GM18867 (cell line): ENCODE data around the gene SLC17A3.

ENCODE experiments used
- ATAC-seq: cut with Tn5 transposase; IDR thresholded peaks from one replicate; pipeline ENCODE4 v1.9.1; 2021; ENCODE audit warnings: mild to moderate bottlenecking, moderate library complexity; ENCODE audit not compliant: unreplicated experiment

SLC17A3 gene

DNA sequence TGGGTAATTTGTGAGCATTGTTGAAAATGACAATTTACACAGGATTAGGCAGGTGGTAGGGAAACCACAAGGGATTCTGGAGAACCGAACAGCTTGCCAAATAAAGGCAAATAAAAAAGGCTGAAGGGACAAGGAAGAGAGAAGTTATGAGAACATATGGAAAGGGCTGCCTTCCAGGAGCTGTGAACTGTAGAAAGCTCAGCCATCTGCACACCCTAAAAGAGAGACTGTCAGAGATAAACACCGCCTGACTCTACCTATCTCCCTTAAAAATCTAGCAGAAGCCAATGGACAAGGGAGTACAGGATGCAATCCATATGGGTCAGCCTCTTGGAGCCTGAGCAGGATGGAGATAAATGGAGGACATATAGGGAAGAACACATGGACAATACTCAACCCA lies 29.5 kb downstream of the SLC17A3 start:
- ATAC-seq, result no peak

DNA sequence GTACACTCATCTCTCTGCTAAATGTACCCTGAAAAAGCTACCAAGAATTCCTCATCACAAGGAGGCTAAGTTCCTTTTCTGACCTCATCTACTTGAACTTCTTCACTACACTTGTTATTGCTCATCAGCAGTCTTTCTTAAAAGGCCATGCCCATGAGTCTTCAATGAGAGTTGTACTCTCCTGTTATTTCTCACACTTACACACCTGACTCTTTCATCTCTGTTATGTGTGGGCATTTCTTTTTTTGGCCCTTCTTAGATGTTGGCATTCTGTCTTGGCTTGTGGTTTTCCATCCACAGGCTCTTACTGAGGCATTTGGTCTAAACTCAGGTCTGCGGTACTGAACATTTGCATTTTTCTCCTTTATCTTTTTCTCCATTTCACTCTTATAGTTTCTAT lies 31.5 kb downstream of the SLC17A3 start:
- no peak for ATAC-seq

DNA sequence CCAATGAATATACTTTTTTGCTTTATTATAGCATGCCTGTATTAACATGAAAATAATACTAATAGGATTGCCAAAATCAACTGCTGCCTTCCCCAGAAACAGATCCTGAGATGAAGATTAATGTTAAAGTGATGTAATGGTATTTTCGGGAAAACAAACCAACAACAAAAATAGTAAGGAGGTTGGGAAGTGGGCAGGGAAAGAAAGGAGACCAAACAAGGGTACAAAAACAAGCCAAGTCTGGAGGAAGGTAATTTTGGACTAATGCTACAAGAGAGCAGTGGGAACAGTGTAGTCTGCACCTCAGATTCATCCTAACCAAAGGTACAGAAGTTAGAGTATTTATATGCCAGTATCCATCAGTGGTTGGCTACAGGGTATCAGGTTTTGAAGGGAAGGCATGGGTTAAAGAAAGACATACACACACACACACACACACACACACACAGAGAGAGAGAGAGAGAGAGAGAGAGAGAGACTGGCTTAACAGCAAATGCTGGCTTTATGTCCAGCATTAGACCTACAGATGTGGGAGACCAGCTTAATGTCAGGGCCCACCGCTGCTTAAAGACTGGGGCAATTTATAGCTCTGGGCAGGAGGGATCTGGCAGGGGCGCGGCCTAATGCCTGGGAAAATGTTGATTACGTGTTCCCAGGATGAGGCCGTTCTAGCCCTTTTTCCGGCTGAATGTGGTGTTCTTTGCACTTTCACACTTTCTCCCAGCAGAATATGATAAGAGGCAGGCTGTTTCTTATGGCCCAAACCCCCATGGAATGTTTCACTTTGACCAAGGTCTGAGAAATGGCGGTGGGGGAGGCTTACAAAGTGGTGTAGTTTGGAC lies 38.4 kb downstream of the SLC17A3 start:
- ATAC-seq, result no peak

DNA sequence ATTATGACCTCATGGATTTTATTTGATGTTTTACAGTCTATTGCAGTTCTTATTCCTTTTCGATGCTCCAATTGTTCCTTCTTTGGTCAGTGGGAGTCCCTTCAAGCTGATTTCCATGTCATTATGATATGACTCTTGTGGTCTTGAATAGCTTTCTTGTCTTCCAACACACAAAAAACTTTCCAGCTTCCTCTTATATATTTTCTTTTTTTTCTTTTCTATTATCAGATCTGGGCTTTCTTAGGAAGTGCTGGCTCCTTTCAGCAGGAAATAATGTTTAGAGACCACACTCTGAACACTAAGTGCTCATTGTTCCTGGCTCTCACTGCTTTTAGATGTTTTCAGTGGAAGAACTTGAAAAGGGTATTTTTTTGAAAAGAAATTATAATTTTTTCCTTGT lies 39.1 kb downstream of the SLC17A3 start:
- ATAC-seq, result no peak

DNA sequence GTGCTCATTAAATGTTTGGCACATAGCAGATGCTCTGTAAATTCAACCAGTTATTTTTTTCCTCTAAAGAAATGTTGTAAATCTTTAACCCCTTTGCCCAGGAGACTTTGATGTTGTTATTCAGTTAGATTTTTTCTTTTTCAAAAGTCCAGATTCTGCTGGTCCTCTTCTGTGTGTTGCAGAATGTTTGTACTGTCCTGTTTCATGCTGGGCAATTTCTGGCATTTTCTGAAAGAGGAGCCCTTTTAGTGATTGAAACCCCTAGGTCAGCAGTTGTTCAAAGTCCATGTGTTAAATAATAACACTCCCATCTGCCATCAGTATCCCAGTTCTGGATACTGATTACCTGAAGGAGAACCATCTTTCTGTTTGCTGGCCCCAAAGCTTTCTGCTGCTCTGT lies 40.9 kb downstream of the SLC17A3 start:
- no peak for ATAC-seq

DNA sequence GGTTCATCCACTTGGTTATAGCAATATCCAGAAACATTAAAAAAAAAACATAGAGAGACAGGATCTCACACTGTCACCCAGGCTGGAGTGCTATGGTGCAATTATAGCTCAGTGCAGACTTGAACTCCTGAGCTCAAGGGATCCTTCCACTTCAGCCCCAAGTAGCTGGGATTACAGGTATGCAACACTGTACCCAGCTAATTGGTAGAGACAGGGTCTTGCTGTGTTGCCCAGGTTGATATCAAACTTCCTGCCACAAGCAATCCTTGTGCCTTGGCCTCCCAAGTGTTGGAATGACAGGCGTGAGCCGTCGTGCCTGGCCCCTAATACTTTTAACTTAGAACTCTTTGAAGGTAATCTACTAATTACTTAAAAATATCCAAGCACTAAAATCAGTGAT lies 41.4 kb downstream of the SLC17A3 start:
- no peak for ATAC-seq

DNA sequence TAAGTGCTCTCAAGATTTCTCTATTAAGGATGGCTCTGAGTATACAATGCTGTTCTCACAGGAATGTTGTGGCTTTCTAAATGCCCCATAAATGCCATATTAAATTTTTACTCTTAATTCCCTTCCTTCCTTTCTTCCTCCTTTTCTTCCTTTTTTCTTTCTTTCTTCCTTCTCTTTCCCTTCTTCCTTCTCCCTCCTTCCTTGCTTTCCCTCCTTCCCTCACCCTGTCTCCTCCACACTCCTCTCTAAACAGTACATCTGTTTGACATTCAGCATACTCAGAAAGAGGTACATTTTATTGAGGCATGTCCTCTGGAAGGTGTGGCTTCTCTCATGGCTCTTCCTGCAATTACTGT lies 41.8 kb downstream of the SLC17A3 start:
- no peak for ATAC-seq

DNA sequence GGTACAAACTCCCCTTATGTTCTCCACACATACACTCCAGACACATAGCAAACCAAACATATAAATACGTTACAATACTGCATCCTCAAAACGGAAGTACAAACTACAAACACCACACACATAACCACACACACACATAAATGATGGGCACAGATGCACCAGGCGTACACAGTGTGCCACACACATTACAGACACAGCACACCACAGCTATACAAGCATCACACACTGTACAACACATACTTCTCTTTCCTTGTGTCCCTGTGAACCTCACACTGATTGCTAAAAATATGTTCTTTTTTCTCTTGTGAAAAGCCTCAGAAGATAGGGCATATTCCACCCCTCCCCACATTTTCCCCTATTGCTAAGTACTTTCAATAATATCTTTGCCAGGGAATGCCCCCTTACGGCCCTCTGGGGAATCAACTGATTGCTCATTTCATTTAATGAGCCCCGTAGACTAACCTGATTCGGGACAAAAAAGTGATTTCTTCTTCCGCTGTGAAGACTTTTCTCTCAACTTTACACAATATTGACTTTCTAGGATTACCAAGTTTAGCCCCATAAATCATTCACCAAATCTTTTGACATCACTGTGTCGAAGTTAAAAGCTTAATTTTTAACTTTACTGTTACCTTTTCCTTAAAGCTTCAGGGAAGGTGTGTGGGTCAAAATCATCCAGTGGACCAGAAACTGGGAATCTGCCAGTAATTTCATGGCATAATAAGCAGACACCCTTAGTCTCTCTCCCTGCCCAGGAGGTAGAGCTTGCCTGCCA lies 42.3 kb downstream of the SLC17A3 start, which contains the start of gene SLC17A1:
TSS of gene SLC17A1 (minus strand) at position 521 of the 775 bp plus-strand sequence. CDS start 1,495 bp downstream, outside the sequence.
- no peak for ATAC-seq

DNA sequence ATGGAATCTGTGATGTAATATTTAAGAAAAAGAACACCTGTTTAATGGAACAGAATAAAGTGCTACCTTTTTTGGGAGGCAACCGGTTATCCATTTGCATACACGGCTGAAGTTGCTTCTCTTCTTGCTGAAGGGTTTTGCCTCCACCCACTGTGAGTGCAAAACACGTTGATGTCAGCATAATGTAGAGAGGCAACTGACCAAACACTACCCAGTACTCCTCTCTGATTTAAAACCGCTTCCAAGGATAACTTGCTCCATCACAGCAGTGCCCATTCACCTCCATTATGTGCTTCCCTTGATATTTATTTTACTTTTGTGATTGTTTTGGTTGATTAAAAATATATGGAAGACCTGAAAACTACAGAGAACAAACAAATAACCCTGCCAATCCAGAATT lies 43.6 kb downstream of the SLC17A3 start:
- ATAC-seq, result no peak

DNA sequence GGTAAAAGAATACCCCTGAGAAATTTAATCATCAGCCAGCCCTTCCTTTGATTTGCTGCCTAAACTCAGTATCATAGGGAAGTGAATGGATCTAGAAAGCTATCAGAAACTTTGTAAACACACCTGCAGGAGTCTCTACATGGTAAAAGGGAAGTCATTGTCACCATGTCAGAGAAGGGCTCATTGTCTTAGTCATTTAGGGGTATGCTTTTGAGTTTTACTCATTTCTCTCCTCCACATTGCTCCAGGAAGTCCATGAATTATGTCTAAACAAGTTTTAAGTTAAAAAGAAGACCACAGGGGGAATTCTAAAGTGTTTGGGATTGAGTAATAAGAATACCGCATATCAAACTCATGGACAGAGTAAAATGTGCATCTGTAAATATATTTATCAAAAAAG lies 44.7 kb downstream of the SLC17A3 start:
- no peak for ATAC-seq

DNA sequence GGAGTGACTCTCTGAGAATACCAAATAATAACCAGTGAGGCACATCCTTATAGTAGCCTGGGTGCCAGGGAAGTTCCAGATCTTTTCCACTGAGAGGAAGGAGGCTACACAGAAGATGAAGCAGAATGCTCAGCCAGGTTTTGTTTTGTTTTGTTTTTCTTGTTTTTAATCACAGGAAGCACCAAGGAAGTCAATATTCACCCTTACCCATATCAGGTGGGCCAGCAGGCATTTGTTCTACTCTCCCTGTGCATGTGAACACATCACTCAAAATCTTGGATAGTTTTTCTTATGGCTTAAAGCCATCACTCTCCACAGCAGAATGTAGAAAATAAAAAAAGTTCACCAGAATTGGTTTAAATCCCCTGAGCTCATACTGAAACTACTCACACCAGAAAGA lies 52.7 kb downstream of the SLC17A3 start:
- ATAC-seq, result no peak

DNA sequence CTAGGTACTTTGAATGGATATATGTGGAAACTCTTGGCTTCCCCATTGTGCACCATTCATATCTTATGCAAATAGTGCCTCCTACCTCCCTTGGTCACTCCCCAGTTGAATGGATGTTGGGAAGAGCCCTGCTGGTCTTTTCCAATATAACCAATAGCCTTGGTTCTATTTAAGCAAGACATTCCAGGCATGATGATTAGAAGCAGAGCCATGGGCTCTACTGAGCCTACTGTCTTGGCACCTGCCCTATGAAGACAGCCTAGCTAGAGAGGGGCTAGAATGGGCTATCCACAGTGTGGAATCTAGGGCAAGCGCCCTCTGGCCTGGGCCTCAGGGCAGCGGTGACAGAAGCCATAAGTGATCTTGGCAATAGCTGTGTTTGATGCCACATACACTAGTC lies 57.8 kb downstream of the SLC17A3 start:
- no peak for ATAC-seq

DNA sequence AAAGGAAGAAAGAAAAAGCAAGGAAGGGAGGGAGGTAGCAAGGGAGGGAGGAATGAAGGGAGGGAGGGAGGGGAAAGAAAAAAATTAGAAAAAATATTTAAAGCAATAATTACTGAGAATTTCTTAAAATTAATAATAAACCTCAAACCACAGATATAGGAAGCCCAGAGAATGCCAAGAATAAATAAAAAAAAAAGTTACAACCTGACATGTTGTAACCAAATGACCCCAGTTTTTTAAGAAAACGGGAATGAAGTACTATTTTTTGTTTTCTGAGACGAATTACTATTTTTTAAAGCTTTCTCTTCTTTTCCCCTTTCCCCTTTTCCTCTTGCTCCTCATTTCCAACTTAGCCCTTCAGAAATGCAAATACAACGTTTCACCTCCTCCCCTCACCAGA lies 58.8 kb downstream of the SLC17A3 start:
- ATAC-seq, result no peak

DNA sequence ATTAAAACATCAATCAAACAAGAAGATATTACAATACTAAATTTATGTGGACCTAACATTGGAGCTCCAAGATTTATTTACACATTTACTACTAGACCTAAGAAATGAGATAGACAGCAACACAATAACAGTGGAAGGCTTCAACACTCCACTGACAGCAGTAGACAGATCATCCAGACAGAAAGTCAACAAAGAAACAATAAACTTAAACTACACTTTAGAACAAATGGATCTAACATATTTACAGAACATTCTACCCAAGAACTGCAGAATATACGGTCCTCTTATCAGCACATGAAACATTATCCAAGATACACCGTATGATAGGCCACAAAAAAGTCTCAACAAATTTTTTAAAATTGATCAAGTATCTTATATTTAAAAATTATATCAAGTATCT lies 69.2 kb downstream of the SLC17A3 start:
- ATAC-seq, result no peak

DNA sequence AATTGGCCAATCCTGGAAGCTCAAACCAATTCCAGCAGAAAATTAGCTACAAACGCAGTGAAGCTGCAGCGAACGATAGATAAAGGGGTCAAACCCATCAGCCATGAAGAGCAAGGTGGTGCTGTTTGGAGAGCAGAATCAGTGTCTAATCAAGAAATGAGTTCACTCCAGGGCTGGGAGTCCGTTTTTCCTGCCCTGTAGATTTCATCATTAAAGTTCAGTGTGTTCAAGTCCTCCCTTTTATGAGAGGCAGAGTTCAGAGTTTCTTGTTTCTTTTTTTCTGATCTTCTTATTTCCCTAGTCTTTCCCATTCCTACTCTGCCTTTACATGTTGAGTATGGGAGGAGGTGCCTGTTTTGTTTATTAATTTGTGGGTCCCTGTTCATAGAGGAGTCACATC lies 72.6 kb downstream of the SLC17A3 start:
- no peak for ATAC-seq
